Limb (tissue), 2 donors: ENCODE data around the gene REV3L.
A peak's percentile ranks its signal among the peaks of the same experiment; 100 is the strongest.

ENCODE experiments used
- DNase-seq, 2 donors: peaks; one replicate each; pipeline ENCODE4 v3.0.0-alpha.2; 2016; ENCODE audit errors: extremely low spot score in 2 of 2

The REV3L gene

DNA sequence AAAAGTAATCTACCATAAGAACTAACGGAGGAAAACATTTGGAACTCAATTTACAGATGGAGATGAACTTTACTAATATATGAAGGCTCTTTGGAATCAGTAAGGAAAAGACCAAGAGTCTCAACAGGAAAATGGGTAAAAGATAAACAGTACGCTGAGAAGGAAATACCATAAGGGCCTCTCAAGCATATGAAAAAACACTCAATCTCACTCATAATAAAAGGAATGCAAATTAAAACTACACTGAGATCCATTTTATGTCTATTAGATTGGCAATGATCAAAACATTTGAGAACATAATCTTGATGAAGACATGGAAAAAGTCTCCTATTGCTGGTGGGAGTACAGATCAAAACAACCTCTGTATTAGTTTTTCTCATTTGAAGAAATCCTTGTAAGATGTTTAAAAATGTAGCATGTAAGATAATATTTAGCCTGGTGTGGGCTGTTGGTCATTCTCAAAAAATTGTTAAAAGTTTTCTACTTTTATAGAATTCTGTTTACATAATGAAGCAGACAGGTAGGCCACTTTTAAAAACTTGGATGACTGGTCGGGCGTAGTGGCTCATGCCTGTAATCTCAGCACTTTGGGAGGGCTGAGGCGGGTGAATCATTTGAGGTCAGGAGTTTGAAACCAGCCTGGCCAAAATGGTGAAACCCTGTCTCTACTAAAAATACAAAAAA lies 14.5 kb downstream of the REV3L start:
- DNase-seq = no peak

DNA sequence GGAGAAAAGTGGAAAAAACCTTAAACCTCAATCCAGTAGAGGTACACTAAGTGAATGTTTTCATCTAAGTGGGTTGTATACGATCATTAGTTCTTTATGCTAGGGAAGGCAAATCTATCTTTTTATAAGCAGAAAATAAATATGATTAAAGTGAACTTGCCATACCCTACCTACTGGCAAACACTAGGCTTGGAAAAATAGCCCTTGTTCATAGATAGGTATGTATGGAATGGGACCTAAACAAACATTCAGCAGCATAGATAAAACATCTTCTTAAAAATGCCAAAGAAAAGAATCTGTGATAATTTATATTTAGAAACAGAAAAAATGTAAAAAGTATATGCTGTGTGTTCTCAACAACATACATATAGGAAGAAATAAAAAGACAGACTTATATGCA lies 18.8 kb downstream of the REV3L start:
- DNase-seq = no peak

DNA sequence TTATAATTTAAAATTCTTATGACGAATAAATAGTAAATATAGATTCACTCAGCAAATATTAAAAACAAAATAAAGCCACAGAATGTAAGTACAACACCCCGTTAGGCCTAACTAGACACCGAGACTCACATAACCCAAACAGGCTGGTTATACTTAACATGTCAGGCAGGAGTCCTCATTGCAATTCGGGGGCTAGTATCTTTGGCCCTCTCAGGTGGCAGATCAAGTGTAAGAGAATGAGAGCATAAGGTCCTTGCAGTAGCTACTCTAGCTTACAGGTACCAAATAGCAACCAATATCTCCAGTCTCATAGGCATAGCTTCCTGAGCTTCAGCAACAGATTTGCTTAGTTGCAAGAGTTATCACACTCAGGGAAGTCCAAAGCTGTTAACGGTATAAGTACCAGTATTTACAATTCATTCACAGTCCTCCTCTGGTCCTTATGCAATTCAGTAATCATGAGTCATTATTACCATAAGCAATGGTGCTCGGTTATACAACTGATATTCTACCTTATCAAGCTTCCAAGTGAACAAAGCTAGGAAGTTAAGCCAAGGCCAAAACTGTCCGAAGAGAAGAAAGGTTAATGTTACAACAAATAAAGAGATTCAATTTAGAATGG lies 20.1 kb downstream of the REV3L start:
- DNase-seq = no peak

DNA sequence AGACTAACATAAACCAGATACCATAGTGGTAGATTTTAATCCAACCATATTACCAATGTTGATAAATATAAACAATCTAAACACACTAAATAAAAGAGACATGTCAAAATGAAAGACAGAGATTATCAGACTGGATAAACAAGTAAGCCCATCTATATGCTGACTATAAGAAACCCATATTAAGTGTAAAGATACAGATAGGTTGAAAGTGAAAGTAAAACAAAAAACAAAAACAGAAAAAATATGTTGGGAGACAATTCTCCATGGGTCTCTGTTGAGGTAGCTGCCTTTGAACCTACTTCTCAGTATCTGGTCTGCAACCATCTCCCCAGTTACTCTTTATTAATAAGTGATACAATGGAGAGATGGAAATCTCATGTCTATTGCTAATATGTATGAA lies 21.2 kb downstream of the REV3L start:
- DNase-seq = no peak

DNA sequence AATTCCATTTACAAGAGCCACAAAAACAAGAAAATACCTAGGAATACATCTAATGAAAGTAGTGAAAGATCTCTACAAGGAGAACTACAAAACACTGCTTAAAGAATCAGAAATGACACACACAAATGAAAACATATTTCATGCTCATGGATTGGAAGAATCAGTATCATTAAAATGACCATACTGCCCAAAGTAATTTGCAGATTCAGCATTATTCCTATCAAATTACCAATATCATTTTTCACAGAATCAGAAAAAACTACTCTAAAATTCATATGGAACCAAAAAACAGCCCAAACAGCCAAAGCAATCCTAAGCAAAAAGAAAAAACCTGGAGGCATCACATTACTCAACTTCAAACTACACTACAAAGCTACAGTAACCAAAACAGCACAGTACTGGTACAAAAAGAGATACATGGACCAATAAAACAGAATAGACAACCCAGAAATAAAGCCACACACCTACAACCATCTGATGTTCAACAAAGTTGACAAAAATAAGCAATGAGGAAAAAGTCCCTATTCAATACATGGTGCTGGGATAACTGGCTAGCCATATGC lies 24.3 kb downstream of the REV3L start:
- DNase-seq = no peak

DNA sequence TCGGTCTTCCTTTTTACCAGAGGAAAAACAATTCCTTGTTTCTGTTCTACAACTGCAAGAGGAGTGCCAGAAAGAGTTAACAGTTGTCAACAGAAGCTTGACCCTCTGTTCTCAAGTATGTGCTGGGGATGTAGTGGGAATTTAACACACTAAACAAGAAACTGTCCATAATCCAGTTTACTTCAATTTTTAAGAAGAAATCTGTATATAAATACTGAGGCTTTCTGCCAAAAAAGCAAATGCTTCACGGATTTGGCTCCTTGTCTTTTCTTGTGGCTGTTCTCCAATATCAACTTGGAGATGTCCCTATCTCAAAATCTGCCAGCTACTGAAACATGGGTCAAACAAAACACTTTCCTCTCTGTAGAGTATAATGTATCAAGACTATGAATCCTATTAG lies 26.8 kb downstream of the REV3L start:
- peak in 1 of 2 donors; percentile 25 for DNase-seq

DNA sequence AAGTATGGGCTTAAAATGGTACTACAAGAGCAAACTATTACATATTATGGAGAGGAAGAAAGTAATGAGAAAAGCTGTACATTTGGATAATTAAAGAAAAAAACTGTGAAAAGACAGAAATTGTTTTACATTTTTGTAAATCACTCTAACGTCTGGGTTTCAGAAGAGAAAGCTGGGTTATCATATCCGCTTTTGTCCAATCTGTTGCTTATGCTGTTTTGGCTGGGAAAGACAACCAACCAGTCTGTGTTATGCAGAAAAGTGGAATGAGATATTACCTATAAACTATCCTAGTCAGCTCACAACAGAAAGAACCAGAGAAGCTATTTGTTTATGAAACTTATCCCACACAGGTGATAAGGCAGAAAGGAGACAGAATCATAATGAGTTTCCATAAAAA lies 32.4 kb downstream of the REV3L start:
- DNase-seq = no peak

DNA sequence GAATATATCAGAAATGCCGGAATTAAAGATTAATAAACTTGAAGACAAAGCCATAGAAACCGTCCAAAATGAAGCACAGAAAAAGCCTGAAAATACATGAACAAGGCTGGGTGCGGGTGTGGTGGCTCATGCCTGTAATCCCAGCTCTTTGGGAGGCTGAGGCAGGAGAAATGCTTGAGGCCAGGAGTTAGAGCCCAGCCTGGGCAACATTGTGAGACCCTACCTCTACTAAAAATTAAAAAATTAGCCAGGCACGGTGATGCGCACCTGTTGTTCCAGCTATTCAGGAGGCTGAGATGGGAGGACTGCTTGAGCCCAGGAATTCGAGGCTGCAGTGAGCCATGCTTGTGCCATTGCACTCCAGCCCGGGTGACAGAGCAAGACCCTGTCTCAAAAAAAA lies 32.9 kb downstream of the REV3L start:
- DNase-seq = no peak

DNA sequence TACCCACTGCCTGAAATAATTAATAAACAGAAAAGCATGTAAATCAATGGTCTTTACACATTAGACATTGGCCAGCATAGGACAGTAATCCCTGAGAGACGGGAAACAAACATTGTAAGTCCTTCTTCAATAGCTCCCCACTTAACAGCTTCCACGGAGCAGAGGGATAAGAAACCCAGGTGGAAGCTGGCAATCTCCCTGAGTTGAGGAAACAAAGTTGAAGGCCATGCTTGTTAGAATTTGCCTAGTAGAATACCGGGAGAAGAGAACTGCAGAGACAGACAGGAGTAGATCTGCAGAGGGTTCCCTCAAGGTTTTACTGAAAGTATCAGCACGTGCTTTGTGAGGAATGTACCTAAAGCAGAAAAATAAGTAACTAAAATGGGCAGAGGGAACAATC lies 33.9 kb downstream of the REV3L start:
- DNase-seq = no peak

DNA sequence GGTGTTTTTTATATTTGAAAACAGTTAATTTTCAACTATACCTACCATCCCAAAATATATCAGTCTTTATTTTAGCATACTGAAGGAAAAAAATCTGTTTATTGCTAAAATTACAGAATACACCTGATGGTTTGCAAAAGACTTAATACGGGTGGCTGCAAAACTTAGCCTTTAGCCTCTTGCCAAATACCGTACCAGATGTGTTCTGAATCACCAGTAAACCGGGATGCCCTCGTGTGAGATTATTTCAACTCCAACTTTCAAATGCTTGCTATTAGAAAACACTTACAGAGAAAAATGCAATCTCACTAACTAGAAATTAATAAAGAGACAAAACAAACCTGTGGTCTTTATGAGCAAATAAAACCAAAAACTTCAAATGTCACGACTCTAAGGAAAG lies 36.0 kb downstream of the REV3L start:
- DNase-seq = no peak

DNA sequence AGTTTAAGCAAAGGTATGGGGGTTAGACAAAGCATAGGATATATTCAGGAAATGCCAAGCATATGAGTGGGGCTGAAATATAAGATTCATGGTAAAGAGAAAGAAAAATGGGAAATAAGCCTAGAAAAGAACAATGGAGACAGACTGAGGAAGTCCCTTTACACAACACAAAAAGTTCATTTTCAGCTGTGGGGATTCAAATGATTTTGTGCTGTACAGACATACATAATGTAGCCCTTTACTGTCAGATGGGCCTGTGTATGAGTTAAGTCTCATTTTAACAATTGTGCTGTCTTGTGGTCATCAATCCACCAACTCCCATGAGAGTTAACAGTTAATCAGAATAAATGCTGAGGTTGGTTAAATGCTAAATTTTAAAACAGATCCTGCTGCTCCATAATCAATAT lies 37.2 kb downstream of the REV3L start:
- DNase-seq = no peak

DNA sequence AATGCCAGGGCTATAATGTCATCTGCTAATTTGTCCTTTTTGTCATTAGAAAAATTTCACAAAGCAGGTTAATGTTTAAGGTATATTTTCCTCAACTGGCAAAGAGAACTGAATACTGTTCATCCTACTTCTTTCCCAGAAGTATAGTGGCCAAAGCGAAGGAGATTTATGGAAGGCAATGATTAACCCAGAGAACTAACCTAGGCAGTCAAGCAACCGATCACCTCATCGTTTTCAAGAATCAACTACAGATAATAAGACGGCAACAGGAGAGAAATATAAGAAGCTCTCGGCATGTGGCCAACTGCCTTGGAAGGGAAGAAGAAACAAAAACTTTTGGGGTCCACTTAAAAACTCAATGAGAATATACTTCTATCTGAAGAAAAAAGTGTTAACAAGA lies 38.2 kb downstream of the REV3L start:
- DNase-seq = no peak

DNA sequence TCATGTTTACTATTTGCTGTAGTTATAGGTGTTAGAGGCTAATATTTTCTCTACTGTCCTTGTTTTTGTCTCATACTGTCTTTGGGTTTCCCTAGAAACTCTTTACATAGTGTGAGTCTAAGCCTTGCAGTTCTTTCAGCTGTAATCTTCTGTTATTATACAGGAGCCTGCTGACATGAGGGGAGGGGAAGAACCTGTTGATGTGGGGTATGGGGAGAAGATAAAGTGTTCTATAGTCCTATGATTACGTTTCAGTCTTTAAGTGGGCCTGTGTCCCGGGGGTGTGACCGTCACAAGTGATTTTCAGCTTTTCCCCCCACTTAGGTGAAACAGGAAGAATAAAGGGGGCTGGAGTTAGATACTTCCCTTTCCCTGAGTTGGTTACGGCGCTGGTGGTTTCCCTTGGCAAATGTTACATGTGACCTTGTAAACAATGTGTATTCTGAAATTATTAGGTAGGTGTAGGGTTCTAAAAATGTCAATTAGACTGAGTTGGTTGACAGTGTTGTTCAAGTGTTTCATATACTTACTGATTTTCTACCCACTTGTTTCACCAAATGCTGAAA lies 41.3 kb downstream of the REV3L start:
- DNase-seq = no peak

DNA sequence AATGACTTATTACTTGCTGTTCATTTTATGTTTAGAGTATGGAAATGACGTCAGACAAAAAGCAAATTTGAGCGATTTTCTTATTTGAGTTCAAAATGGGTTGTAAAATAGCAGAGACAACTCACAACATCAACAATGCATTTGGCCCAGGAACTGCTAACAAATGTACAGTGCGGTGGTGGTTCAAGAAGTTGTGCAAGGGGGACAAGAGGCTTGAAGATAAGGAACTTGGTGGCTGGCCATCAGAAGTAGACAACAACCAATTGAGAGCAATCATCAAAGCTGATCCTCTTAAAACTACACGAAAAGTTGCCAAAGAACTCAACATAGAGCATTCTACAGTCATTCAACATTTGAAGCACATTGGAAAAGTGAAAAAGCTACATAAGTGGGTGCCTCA lies 43.8 kb downstream of the REV3L start:
- no peak for DNase-seq

DNA sequence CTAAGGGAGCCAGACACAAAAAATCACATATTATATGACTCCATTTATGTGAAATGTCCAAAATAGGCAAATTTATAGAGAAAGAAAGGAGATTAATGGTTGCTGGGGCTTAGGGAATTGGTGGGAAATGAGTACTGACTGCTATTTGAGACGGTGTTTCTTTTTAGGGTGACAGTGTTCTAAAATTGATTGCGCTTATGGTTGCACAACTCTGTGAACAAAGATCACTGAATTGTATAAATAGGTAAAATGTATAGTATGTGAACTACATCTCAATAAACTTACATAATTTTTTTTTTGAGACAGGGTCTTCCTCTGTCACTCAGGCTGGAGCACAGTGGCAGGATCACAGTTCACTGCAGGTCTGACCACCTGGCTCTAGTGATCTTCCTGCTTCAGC lies 45.4 kb downstream of the REV3L start:
- DNase-seq = no peak

DNA sequence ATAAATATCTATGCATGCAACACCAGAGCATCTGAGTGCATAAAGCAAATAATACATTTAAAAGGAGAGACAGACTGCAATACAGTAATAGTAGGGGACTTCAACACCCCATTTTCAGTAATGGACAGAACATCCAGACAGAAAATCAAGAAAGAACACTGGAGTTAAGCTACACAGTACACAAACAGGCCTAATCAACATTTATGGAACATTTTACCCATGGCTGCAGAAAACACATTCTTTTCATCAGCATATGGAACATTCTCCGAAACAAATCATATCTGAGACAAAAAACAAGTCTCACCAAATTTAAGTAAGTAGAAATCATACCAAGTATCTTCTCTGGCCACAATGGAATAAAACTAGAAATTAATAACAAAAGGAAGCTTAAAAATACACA lies 50.5 kb downstream of the REV3L start:
- no peak for DNase-seq

DNA sequence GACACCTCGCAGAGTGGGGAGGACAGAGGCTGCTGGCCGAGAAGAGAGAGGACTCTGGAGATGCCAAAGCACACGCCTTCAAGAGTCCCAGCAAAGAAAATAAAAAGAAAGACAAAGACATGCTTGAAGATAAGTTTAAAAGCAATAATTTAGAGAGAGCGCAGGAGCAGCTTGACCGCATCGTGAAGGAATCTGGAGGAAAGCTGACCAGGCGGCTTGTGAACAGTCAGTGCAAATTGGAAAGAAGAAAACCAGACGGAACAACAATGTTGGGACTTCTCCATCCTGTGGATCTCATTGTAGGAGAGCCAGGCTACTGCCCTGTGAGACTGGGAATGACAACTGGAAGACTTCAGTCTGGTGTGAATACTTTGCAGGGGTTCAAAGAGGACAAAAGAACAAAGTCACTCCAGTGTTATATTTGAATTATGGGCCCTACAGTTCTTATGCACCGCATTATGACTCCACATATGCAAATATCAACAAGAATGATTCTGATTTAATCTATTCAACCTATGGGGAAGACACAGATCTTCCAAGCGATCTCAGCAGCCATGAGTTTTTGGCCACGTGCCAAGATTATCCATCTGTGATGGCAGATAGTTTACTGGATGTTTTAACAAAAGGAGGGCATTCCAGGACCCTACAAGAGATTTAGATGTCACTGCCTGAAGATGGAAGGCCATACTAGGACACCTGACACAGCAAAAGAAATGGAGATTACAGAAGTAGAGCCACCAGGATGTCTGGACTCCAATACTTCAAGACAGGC lies 52.2 kb downstream of the REV3L start:
- no peak for DNase-seq

DNA sequence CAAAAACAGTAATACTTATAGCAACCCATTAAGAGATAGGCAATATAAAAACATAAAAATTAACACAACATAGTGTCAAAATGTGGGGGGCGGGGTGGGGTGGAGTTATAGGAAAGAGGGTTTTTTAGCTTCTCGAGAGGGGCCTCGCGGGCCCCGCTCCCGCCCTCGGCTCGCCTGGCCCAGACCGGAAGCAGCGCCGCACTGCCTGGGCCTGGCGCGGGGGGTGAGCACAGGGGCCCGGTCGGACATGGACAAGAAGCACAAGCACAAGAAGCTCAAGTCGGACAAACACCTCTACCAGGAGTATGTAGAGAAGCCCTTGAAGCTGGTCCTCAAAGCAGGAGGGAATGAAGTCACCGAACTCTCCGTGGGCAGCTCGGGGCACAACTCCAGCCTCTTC lies 53.4 kb downstream of the REV3L start:
- no peak for DNase-seq

DNA sequence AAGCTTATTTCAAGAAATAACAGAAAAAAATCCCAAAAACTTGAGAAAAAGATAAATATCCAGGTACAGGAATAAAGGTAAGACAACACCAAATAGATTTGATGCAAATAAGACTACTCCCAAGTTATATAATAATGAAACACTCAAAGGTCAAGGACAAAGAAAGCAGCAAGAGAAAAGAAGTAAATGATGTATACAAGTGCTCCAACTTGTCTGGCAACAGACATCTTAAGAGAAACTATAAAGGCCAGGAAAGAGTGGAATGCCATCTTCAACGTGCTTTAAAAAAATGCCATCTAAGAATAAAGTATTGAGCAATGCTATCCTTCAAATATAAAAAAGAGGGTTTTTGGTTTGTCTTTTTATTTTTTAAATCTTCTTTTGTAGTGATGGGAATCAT lies 54.2 kb downstream of the REV3L start:
- no peak for DNase-seq

DNA sequence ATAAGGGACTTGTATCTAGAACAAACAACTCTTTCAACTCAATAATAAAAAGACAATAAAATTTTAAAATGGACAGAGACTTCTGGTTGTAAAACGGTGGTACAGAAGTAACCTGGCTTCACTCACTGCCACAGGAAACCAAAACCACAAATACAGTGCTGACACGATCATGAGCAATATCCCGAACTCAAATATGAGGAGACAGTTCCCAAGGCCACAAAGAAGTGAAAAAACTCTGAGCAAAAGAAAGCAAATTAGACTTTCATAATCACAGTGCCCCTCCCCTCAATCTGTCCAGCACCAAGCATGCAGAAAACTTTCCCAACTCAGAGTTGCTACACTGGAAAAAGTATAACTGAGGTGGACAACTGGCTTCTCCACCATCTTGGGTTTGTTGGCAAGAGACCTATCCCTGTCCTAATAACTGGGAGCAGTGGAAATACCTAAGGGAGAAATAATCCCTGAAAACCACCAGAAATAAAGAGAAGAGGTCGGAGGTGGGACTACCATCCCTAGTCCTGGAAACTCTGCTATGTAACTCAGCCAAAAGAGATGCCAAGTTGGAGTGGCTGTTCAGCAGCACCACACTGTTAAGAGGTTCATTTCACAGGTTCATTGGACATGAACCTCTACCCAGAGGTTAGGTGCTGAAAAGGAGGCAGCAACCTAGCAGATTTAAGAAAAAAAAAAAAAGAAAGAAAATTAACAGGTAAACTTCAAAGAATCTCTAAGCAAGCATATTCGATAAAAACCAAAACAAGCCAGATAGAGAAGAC lies 55.5 kb downstream of the REV3L start:
- DNase-seq = no peak
